Hepatocyte (in vitro differentiated cells): ENCODE data around the gene FBLN1. TPM values are rescaled to one million over a fixed set of nuclear protein-coding genes. Genes with fewer than 3 reads are reported as not detected.

Source experiments
- DNase-seq: peaks from one replicate; pipeline ENCODE4 v3.0.0-alpha.2; 2016; ENCODE audit warnings: low spot score
- H2AFZ ChIP-seq: fragments of 200-600 bp; sonication (generic); 2 replicates; pipeline ENCODE4 v1.6.0; 2016; ENCODE audit warnings: antibody characterized with exemption, mild to moderate bottlenecking
- H3K27ac ChIP-seq: fragments of 200-600 bp; sonication (generic); 2 replicates; pipeline ENCODE4 v1.5.1; 2016; ENCODE audit warnings: mild to moderate bottlenecking
- H3K27me3 ChIP-seq: fragments of 200-600 bp; sonication (generic); 2 replicates; pipeline ENCODE4 v1.6.1; 2016
- H3K36me3 ChIP-seq: fragments of 200-600 bp; sonication (generic); replicated peaks from 2 replicates; pipeline ENCODE4 v1.5.1; 2016; ENCODE audit warnings: low read depth; ENCODE audit not compliant: insufficient read depth
- H3K4me1 ChIP-seq: fragments of 200-600 bp; sonication (generic); 2 replicates; pipeline ENCODE4 v1.5.1; 2016; ENCODE audit warnings: mild to moderate bottlenecking, moderate library complexity; ENCODE audit not compliant: insufficient read depth
- H3K4me2 ChIP-seq: fragments of 200-600 bp; sonication (generic); 2 replicates; pipeline ENCODE4 v1.6.0; 2016
- H3K4me3 ChIP-seq: fragments of 200-600 bp; sonication (generic); 2 replicates; pipeline ENCODE4 v1.5.1; 2016; ENCODE audit warnings: mild to moderate bottlenecking
- H3K79me2 ChIP-seq: fragments of 200-600 bp; sonication (generic); 2 replicates; pipeline ENCODE4 v1.6.0; 2017; ENCODE audit warnings: mild to moderate bottlenecking
- H3K9me2 ChIP-seq: fragments of 200-600 bp; sonication (generic); replicated peaks from 2 replicates; pipeline ENCODE4 v1.6.0; 2017; ENCODE audit warnings: mild to moderate bottlenecking; ENCODE audit not compliant: insufficient read depth
- H3K9me3 ChIP-seq: fragments of 200-600 bp; sonication (generic); 2 replicates; pipeline ENCODE4 v1.5.1; 2016; ENCODE audit warnings: low read depth, mild to moderate bottlenecking
- H4K20me1 ChIP-seq: fragments of 200-600 bp; sonication (generic); 2 replicates; pipeline ENCODE4 v1.6.0; 2016; ENCODE audit warnings: mild to moderate bottlenecking; ENCODE audit not compliant: insufficient read depth, poor library complexity, severe bottlenecking
- EZH2 ChIP-seq: fragments of 200-600 bp; sonication (generic); IDR thresholded peaks from 2 replicates; pipeline ENCODE4 v1.6.1; 2016; ENCODE audit warnings: antibody characterized with exemption, mild to moderate bottlenecking, borderline replicate concordance
- EZH2phosphoT487 ChIP-seq: fragments of 200-600 bp; sonication (generic); IDR thresholded peaks from one replicate; pipeline ENCODE4 v1.6.1; 2018; ENCODE audit warnings: antibody characterized with exemption, mild to moderate bottlenecking, low read depth, moderate library complexity; ENCODE audit not compliant: unreplicated experiment, severe bottlenecking
- whole genome bisulfite sequencing: methylation state at CpG from one replicate; pipeline ENCODE4 v1.1.6; 2016; ENCODE audit warnings: low lambda C conversion rate; ENCODE audit errors: missing lambda C conversion rate; 5-methylcytosine and 5-hydroxymethylcytosine counted together
- polyA plus RNA-seq: library from polyadenylated mRNA; unstranded; fragments of >200 nt; fragmentation: Nextera tagmentation; extraction: Ambion mirVana; gene quantifications from 2 replicates; pipeline ENCODE4 v1.2.1, GENCODE V29; 2016
- total RNA-seq: library from RNA; depleted of rRNA; stranded (reverse); fragments of >200 nt; gene quantifications from 2 replicates; pipeline ENCODE4 v1.2.3, GENCODE V29; 2014
- TF ChIP-seq, protein P1 (sequence below): fragments of 200-600 bp; sonication (generic); IDR thresholded peaks from 2 replicates; pipeline ENCODE4 v1.5.1; 2016; ENCODE audit warnings: antibody characterized with exemption, mild to moderate bottlenecking; ENCODE audit not compliant: poor library complexity

The FBLN1 gene
- total and polyA plus RNA-seq, 2 experiments from 2014 or later, result 201 to 669 TPM

DNA sequence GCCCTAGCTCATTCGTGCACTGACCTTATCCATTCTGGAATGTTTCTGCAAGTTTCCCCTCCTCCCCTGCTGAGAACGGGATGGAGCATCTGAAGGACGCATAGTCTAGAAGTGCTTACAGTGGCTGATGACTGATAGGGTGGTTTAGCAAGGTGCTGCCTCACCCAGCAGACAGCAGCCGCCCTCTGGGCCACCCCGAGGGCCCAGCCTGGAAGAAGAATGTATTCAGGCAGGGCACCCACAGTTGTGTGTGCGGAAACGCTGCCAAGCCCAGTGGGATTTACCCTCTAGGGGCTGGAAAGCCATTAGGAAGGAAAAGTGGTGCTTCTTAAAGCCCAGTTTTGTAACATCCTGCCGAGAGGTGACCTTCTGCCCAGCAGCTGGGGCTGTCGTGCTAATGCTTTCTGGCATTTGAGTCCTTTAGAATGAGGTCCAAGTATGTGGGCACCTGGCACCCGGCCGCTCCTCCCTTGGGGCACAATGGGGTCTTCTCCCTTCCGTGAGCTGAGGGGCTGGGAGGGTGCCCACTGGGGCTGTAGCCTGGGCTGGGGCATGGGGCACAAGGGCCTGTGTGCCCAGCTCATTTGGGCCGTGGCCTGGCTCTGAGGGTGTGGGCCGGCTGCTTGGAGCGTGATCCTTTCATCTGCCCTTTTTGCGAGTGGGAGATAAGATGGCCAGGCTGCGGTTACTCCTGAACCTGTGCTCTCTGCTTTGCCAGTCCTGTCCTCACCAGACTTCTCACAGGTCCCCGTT, 14.4 kb downstream of the FBLN1 start:
- peak overlapping the region; percentile 3 for H3K27ac ChIP-seq
- no peaks in the 10 kb centered on the region for H3K9me2 ChIP-seq
- no peaks in the 10 kb centered on the region for H3K9me3 ChIP-seq
- H2AFZ ChIP-seq, result no peak overlapping the region
- no peak overlapping the region for H3K4me2 ChIP-seq
- no peak overlapping the region for H3K4me3 ChIP-seq
- TF ChIP-seq EZH2 (no peak), EZH2phosphoT487 (no peak)
- TF ChIP-seq, protein P1, sequence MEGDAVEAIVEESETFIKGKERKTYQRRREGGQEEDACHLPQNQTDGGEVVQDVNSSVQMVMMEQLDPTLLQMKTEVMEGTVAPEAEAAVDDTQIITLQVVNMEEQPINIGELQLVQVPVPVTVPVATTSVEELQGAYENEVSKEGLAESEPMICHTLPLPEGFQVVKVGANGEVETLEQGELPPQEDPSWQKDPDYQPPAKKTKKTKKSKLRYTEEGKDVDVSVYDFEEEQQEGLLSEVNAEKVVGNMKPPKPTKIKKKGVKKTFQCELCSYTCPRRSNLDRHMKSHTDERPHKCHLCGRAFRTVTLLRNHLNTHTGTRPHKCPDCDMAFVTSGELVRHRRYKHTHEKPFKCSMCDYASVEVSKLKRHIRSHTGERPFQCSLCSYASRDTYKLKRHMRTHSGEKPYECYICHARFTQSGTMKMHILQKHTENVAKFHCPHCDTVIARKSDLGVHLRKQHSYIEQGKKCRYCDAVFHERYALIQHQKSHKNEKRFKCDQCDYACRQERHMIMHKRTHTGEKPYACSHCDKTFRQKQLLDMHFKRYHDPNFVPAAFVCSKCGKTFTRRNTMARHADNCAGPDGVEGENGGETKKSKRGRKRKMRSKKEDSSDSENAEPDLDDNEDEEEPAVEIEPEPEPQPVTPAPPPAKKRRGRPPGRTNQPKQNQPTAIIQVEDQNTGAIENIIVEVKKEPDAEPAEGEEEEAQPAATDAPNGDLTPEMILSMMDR, result no peak
- H3K4me1 ChIP-seq, result peaks cover 15% of the 10 kb centered on the region
- H4K20me1 ChIP-seq, result peaks cover 5% of the 10 kb centered on the region
- WGBS, result 73% methylated on average over 18 of the region's 18 CpGs
- H3K79me2 ChIP-seq, result peaks cover 63% of the 10 kb centered on the region
- no peak for DNase-seq
- no peaks in the 10 kb centered on the region for H3K27me3 ChIP-seq
- H3K36me3 ChIP-seq, result no peaks in the 10 kb centered on the region

DNA sequence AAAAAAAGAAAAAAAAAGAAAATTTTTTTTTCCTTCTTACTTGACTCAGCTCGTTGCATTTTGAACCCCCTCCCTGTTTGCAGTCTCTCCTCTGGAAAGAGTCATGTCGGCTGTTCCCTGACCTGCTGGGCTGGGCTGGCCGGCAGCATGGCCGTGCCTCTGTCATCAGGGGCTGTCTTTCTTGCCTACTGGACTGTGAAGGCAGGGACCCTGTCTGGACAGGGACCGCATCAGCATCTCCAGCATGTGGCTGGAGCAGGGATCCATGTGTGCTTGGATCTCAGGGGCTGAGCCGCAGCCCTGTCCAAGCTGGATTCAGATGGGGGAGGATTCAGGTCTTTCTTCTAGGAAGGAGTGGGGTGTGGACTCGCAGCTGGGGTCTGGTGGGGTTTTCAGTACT, 15.5 kb downstream of the FBLN1 start:
- WGBS, result 83% methylated on average over 7 of the region's 7 CpGs
- Histone ChIP-seq H3K9me3 (no peaks in the 10 kb centered on the region), H4K20me1 (peaks cover 5% of the 10 kb centered on the region), H3K36me3 (no peaks in the 10 kb centered on the region), H3K4me1 (peaks cover 6% of the 10 kb centered on the region), H3K79me2 (peaks cover 53% of the 10 kb centered on the region), H2AFZ (no peak overlapping the region), H3K9me2 (no peaks in the 10 kb centered on the region), H3K4me2 (no peak overlapping the region), H3K27me3 (no peaks in the 10 kb centered on the region), H3K27ac (no peak overlapping the region), H3K4me3 (no peak overlapping the region)
- DNase-seq, result no peak
- TF ChIP-seq EZH2phosphoT487 (no peak), EZH2 (no peak)
- TF ChIP-seq, protein P1, result no peak

DNA sequence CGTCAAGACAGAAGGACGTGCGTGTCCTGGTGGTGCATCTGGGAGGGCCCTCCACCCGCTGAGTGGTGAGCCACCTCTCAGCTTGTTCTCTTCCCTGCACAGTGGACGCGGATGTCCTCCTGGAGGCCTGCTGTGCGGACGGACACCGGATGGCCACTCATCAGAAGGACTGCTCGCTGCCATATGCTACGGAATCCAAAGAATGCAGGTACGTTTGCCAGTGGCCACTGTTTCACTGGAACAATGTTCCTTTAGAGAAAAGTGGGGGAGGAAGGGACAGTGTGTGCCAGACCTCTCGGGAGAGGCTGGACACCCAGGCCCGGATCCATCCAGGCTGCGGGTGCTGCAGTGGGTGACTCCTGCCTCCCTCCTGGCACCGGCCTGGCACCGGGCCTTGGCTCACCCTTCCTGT, 15.9 kb downstream of the FBLN1 start:
- no peaks in the 10 kb centered on the region for H3K9me3 ChIP-seq
- peaks cover 48% of the 10 kb centered on the region for H3K79me2 ChIP-seq
- no peaks in the 10 kb centered on the region for H3K9me2 ChIP-seq
- no peaks in the 10 kb centered on the region for H3K36me3 ChIP-seq
- H2AFZ ChIP-seq, result no peak overlapping the region
- H4K20me1 ChIP-seq, result peaks cover 5% of the 10 kb centered on the region
- peaks cover 3% of the 10 kb centered on the region for H3K4me1 ChIP-seq
- 89% methylated on average over 17 of the region's 17 CpGs for WGBS
- H3K27me3 ChIP-seq, result no peaks in the 10 kb centered on the region
- DNase-seq, result no peak
- no peak overlapping the region for H3K4me3 ChIP-seq
- TF ChIP-seq EZH2phosphoT487 (no peak), EZH2 (no peak)
- TF ChIP-seq, protein P1, result no peak
- H3K27ac ChIP-seq, result no peak overlapping the region
- no peak overlapping the region for H3K4me2 ChIP-seq
